ENCODE data around the gene SUMF1.
A peak's percentile ranks its signal among the peaks of the same experiment; 100 is the strongest.
"Not testable (repeated sequence)": the region's sequence is repeated elsewhere in the genome, so short reads cannot be mapped to it uniquely, and the experiment has no call there.

The SUMF1 gene

GRCh38 chr3:4471907-4472306, 4.8 kb upstream of the SUMF1 start:
- DNase-seq: no peak
- in situ Hi-C loops (cut with MboI; ENCODE audit: low pct_unique_long_range_greater_than_20kb, low sequenced_read_pairs): no loop called here

- no peak for DNase-seq
- in situ Hi-C loops (cut with MboI; ENCODE audit: low pct_unique_long_range_greater_than_20kb, low sequenced_read_pairs): no loop called here
Observed at GRCh38 chr3:4467522-4467867, 426 bp upstream of the SUMF1 start.

- DNase-seq: no peak
- in situ Hi-C loops (cut with MboI; ENCODE audit: low pct_unique_long_range_greater_than_20kb, low sequenced_read_pairs): no loop called here
Observed at GRCh38 chr3:4464576-4464975, 2.5 kb downstream of the SUMF1 start.

- in situ Hi-C loops (cut with MboI; ENCODE audit: low pct_unique_long_range_greater_than_20kb, low sequenced_read_pairs): no loop called here
- peak; percentile 28 for DNase-seq
Observed at GRCh38 chr3:4462369-4463040, 4.6 kb downstream of the SUMF1 start.

GRCh38 chr3:4461468-4462090, 5.5 kb downstream of the SUMF1 start:
- in situ Hi-C loops (cut with MboI; ENCODE audit: low pct_unique_long_range_greater_than_20kb, low sequenced_read_pairs): no loop called here
- DNase-seq: no peak

GRCh38 chr3:4460334-4460733, 6.7 kb downstream of the SUMF1 start:
- in situ Hi-C loops (cut with MboI; ENCODE audit: low pct_unique_long_range_greater_than_20kb, low sequenced_read_pairs): no loop called here
- no peak for DNase-seq

GRCh38 chr3:4458961-4459360, 8.1 kb downstream of the SUMF1 start:
- no peak for DNase-seq
- in situ Hi-C loops (cut with MboI; ENCODE audit: low pct_unique_long_range_greater_than_20kb, low sequenced_read_pairs): no loop called here

- in situ Hi-C loops (cut with MboI; ENCODE audit: low pct_unique_long_range_greater_than_20kb, low sequenced_read_pairs); DNase-seq: not testable (repeated sequence)
Observed at GRCh38 chr3:4456780-4457179, 10.3 kb downstream of the SUMF1 start.

- in situ Hi-C loops (cut with MboI; ENCODE audit: low pct_unique_long_range_greater_than_20kb, low sequenced_read_pairs): no loop called here
- DNase-seq: no peak
Observed at GRCh38 chr3:4454142-4454541, 12.9 kb downstream of the SUMF1 start.

GRCh38 chr3:4449043-4449805, 17.8 kb downstream of the SUMF1 start:
- in situ Hi-C loops (cut with MboI; ENCODE audit: low pct_unique_long_range_greater_than_20kb, low sequenced_read_pairs): no loop called here
- DNase-seq: no peak

GRCh38 chr3:4448187-4448586, 18.9 kb downstream of the SUMF1 start:
- DNase-seq: no peak
- in situ Hi-C loops (cut with MboI; ENCODE audit: low pct_unique_long_range_greater_than_20kb, low sequenced_read_pairs): no loop called here

GRCh38 chr3:4447295-4447999, 19.6 kb downstream of the SUMF1 start:
- in situ Hi-C loops (cut with MboI; ENCODE audit: low pct_unique_long_range_greater_than_20kb, low sequenced_read_pairs): no loop called here
- no peak for DNase-seq

GRCh38 chr3:4440951-4441350, 26.1 kb downstream of the SUMF1 start:
- in situ Hi-C loops (cut with MboI; ENCODE audit: low pct_unique_long_range_greater_than_20kb, low sequenced_read_pairs): no loop called here
- no peak for DNase-seq

- in situ Hi-C loops (cut with MboI; ENCODE audit: low pct_unique_long_range_greater_than_20kb, low sequenced_read_pairs): no loop called here
- no peak for DNase-seq
Observed at GRCh38 chr3:4438296-4438695, 28.8 kb downstream of the SUMF1 start.

GRCh38 chr3:4432259-4432658, 34.8 kb downstream of the SUMF1 start:
- in situ Hi-C loops (cut with MboI; ENCODE audit: low pct_unique_long_range_greater_than_20kb, low sequenced_read_pairs): no loop called here
- no peak for DNase-seq

GRCh38 chr3:4429648-4430350, 37.3 kb downstream of the SUMF1 start:
- in situ Hi-C loops (cut with MboI; ENCODE audit: low pct_unique_long_range_greater_than_20kb, low sequenced_read_pairs): no loop called here
- no peak for DNase-seq

- DNase-seq: no peak
- in situ Hi-C loops (cut with MboI; ENCODE audit: low pct_unique_long_range_greater_than_20kb, low sequenced_read_pairs): no loop called here
Observed at GRCh38 chr3:4426782-4427344, 40.2 kb downstream of the SUMF1 start.

GRCh38 chr3:4426261-4426781, 40.7 kb downstream of the SUMF1 start:
- DNase-seq: no peak
- in situ Hi-C loops (cut with MboI; ENCODE audit: low pct_unique_long_range_greater_than_20kb, low sequenced_read_pairs): no loop called here

- in situ Hi-C loops (cut with MboI; ENCODE audit: low pct_unique_long_range_greater_than_20kb, low sequenced_read_pairs): no loop called here
- no peak for DNase-seq
Observed at GRCh38 chr3:4425707-4426106, 41.4 kb downstream of the SUMF1 start.
